ENCODE results near the gene MRPS18A. TPM values are rescaled to one million over a fixed set of nuclear protein-coding genes. Genes with fewer than 3 reads are reported as not detected.

Gene MRPS18A
- total RNA-seq, 1 donor from 2014 or later: 34.5 TPM

- Histone ChIP-seq H2AFZ (replicated peaks) (no peak overlapping the region), H3K4me3 (no peak overlapping the region), H3K79me2 (ENCODE audit: low read depth) (no peaks in the 10 kb centered on the region), H3K4me1 (peaks cover 6% of the 10 kb centered on the region), H3K27ac (no peak overlapping the region), H3K9me3 (ENCODE audit: low read depth) (peaks cover 7% of the 10 kb centered on the region), H3K36me3 (no peaks in the 10 kb centered on the region), H4K20me1 (ENCODE audit: low read depth) (no peaks in the 10 kb centered on the region), H3K4me2 (no peak overlapping the region), H3K9ac (no peak overlapping the region), H3K27me3 (no peaks in the 10 kb centered on the region), H3F3A (ENCODE audit: low read depth) (no peaks in the 10 kb centered on the region)
- Mint-ChIP-seq H3K9me3 (peaks cover 18% of the 10 kb centered on the region), H3K4me1 (peaks cover 5% of the 10 kb centered on the region), H3K4me3 (no peak overlapping the region), H3K27me3 (ENCODE audit: insufficient read depth, low read depth) (peaks cover 8% of the 10 kb centered on the region), H3K27ac (no peak overlapping the region), H3K36me3 (peaks cover 2% of the 10 kb centered on the region)
- no peak for TF ChIP-seq CTCF (IDR thresholded peaks at IDR 0.05)
- no peak for TF ChIP-seq EZH2 (IDR thresholded peaks at IDR 0.05)
- TF ChIP-seq EZH2phosphoT487 (IDR thresholded peaks at IDR 0.05): no peak
- DNase-seq (ENCODE audit: low spot score): no peak
These were observed 43.0 kb upstream of the MRPS18A start for GRCh38 chr6:43730634-43731033.

DNA sequence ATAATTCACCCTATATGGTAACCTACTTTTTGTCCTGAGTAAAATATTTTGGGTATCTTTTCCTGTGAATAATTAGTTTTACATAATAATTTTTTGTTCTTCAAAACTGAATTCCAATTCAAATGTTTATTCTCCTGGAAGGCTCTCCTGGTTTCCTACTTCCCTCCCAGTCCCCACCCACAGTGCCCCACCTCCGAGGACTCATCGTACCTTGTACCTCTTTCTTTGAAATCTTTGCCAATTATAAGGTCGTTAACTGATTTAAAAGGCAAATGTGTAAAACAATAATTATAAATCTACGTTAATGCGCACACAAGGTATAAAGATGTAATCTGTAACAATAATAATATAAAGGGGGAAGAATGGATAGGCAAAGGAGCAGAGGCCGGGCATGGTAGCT lies 41.9 kb upstream of the MRPS18A start:
- peaks cover 8% of the 10 kb centered on the region for H3K27me3 Mint-ChIP-seq (ENCODE audit: insufficient read depth, low read depth)
- Histone ChIP-seq H4K20me1 (ENCODE audit: low read depth) (no peaks in the 10 kb centered on the region), H3K9me3 (ENCODE audit: low read depth) (peaks cover 7% of the 10 kb centered on the region), H3K36me3 (no peaks in the 10 kb centered on the region), H3K4me3 (no peak overlapping the region), H3K9ac (no peak overlapping the region), H3K4me2 (no peak overlapping the region), H3F3A (ENCODE audit: low read depth) (no peaks in the 10 kb centered on the region), H3K4me1 (peaks cover 6% of the 10 kb centered on the region), H2AFZ (replicated peaks) (no peak overlapping the region), H3K27ac (no peak overlapping the region), H3K27me3 (no peaks in the 10 kb centered on the region), H3K79me2 (ENCODE audit: low read depth) (no peaks in the 10 kb centered on the region)
- H3K9me3 Mint-ChIP-seq: peaks cover 18% of the 10 kb centered on the region
- H3K4me3 Mint-ChIP-seq: no peak overlapping the region
- no peak overlapping the region for H3K27ac Mint-ChIP-seq
- TF ChIP-seq EZH2phosphoT487 (IDR thresholded peaks at IDR 0.05) (no peak), CTCF (IDR thresholded peaks at IDR 0.05) (no peak), EZH2 (IDR thresholded peaks at IDR 0.05) (no peak)
- H3K36me3 Mint-ChIP-seq: peaks cover 2% of the 10 kb centered on the region
- DNase-seq (ENCODE audit: low spot score): no peak
- peaks cover 5% of the 10 kb centered on the region for H3K4me1 Mint-ChIP-seq

- H3K4me3 Mint-ChIP-seq: no peak overlapping the region
- no peak overlapping the region for H2AFZ ChIP-seq (replicated peaks)
- H3K4me1 Mint-ChIP-seq: peaks cover 4% of the 10 kb centered on the region
- no peaks in the 10 kb centered on the region for H4K20me1 ChIP-seq (ENCODE audit: low read depth)
- no peaks in the 10 kb centered on the region for H3K79me2 ChIP-seq (ENCODE audit: low read depth)
- no peaks in the 10 kb centered on the region for H3F3A ChIP-seq (ENCODE audit: low read depth)
- H3K27me3 ChIP-seq: no peaks in the 10 kb centered on the region
- H3K27ac ChIP-seq: no peak overlapping the region
- H3K27ac Mint-ChIP-seq: no peak overlapping the region
- H3K9me3 Mint-ChIP-seq: peaks cover 18% of the 10 kb centered on the region
- no peaks in the 10 kb centered on the region for H3K36me3 ChIP-seq
- H3K9ac ChIP-seq: no peak overlapping the region
- peaks cover 7% of the 10 kb centered on the region for H3K9me3 ChIP-seq (ENCODE audit: low read depth)
- no peaks in the 10 kb centered on the region for H3K4me1 ChIP-seq
- no peak for DNase-seq (ENCODE audit: low spot score)
- TF ChIP-seq EZH2phosphoT487 (IDR thresholded peaks at IDR 0.05): no peak
- TF ChIP-seq EZH2 (IDR thresholded peaks at IDR 0.05): no peak
- no peak for TF ChIP-seq CTCF (IDR thresholded peaks at IDR 0.05)
- H3K4me3 ChIP-seq: no peak overlapping the region
- peaks cover 10% of the 10 kb centered on the region for H3K27me3 Mint-ChIP-seq (ENCODE audit: insufficient read depth, low read depth)
- H3K36me3 Mint-ChIP-seq: peaks cover 2% of the 10 kb centered on the region
- H3K4me2 ChIP-seq: no peak overlapping the region
These were observed 41.0 kb upstream of the MRPS18A start for GRCh38 chr6:43728586-43728985.
